Fibroblast of lung (primary cell): Measurements from ENCODE around the gene MAP1LC3B. TPM values are rescaled to one million over a fixed set of nuclear protein-coding genes. Genes with fewer than 3 reads are reported as not detected.

Source experiments
- DNase-seq, 2 donors: peaks; one replicate each; pipeline versions ENCODE4 v3.0.0 to v3.0.0-alpha.2; 2010; ENCODE audit warnings: low read depth in 2 of 2
- H2AFZ ChIP-seq: 2 replicates; pipeline ENCODE4 v1.5.1; 2012; ENCODE audit warnings: low read length, control low read depth, inconsistent platforms
- H3K27ac ChIP-seq: 2 replicates; pipeline ENCODE4 v1.5.1; 2011; ENCODE audit warnings: low read length, control low read depth; ENCODE audit not compliant: insufficient read depth
- H3K27me3 ChIP-seq: 2 replicates; pipeline ENCODE4 v1.5.1; 2011; ENCODE audit warnings: mild to moderate bottlenecking, low read length; ENCODE audit not compliant: control insufficient read depth, insufficient read depth
- H3K36me3 ChIP-seq: 2 replicates; pipeline ENCODE4 v1.5.1; 2011; ENCODE audit warnings: low read length; ENCODE audit not compliant: control insufficient read depth, insufficient read depth
- H3K4me1 ChIP-seq: 2 replicates; pipeline ENCODE4 v1.5.1; 2011; ENCODE audit warnings: low read length; ENCODE audit not compliant: control insufficient read depth, insufficient read depth; ENCODE audit errors: extremely low read depth
- H3K4me2 ChIP-seq: 2 replicates; pipeline ENCODE4 v1.5.1; 2011; ENCODE audit warnings: low read length, control low read depth; ENCODE audit not compliant: insufficient read depth; ENCODE audit errors: extremely low read depth
- H3K4me3 ChIP-seq, 4 experiments: fragments of 200-600 bp in 1 of 4; sonication (generic) in 1 of 4; replicated peaks in 1 of 4; 2 replicates each; pipeline ENCODE4 v1.5.1; 2011 to 2016; ENCODE audit warnings: low read length in 4 of 4, low read depth in 3 of 4, mild to moderate bottlenecking in 3 of 4, control low read depth in 2 of 4, inconsistent platforms in 1 of 4, mixed read lengths in 1 of 4; ENCODE audit not compliant: insufficient read depth in 1 of 4; ENCODE audit errors: control extremely low read depth in 1 of 4
- H3K79me2 ChIP-seq: 2 replicates; pipeline ENCODE4 v1.5.1; 2012; ENCODE audit warnings: mild to moderate bottlenecking, low read length, inconsistent platforms; ENCODE audit not compliant: control insufficient read depth, insufficient read depth
- H3K9ac ChIP-seq: 2 replicates; pipeline ENCODE4 v1.5.1; 2011; ENCODE audit warnings: mild to moderate bottlenecking, low read length, control low read depth; ENCODE audit not compliant: insufficient read depth
- H3K9me3 ChIP-seq: 2 replicates; pipeline ENCODE4 v1.5.1; 2012; ENCODE audit warnings: low read depth, low read length; ENCODE audit not compliant: control insufficient read depth, insufficient read depth
- H4K20me1 ChIP-seq: 2 replicates; pipeline ENCODE4 v1.5.1; 2011; ENCODE audit warnings: low read length; ENCODE audit not compliant: control insufficient read depth, insufficient read depth; ENCODE audit errors: extremely low read depth
- EZH2 ChIP-seq: IDR thresholded peaks from 2 replicates; pipeline ENCODE4 v1.5.1; 2012; ENCODE audit warnings: low read length, control low read depth, mild to moderate bottlenecking; ENCODE audit errors: missing control alignments
- polyA plus RNA-seq, 2 donors: library from polyadenylated mRNA; depleted of rRNA in 1 of 2; stranded (reverse) in 1 of 2; unstranded in 1 of 2; fragments of >200 nt; gene quantifications; 2 replicates each; pipeline ENCODE4 v1.2.1, GENCODE V29; 2011 to 2012; ENCODE audit warnings: missing spikeins in 1 of 2
- total RNA-seq: library from RNA; depleted of rRNA; stranded (reverse); fragments of >200 nt; gene quantifications from 2 replicates; pipeline ENCODE4 v1.2.1, GENCODE V29; 2014
- TF ChIP-seq, protein P1 (sequence below), 2 donors: IDR thresholded peaks in 1 of 2; conservative IDR thresholded peaks in 1 of 2; 1 replicate in 1 of 2; 2 replicates in 1 of 2; pipeline ENCODE4 v1.5.1; 2011 to 2012; ENCODE audit warnings: low read length in 2 of 2, control low read depth in 1 of 2, inconsistent platforms in 1 of 2, low read depth in 1 of 2, mild to moderate bottlenecking in 1 of 2

MAP1LC3B gene
- total and polyA plus RNA-seq, 2 donors (not counting 1 experiment from before 2014, with no cell fraction given), result 41.1 to 67.6 TPM

DNA sequence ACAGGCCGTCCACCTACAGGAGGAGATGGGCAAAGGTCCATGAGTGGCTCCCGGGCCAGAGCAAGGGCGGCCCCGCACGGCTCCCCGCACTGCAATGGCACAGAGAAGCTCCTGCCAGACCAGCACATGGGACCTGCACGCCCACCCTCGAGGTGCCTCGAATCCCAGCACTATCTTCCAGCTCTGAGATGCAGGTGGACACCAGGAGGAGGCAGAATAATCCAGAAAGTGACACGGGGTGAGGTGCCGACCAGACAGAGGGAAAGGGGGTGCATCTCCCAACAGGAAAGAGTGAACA lies 48.4 kb upstream of the MAP1LC3B start:
- peaks cover 32% of the 10 kb centered on the region for H3K36me3 ChIP-seq
- no peaks in the 10 kb centered on the region for H3K4me1 ChIP-seq

DNA sequence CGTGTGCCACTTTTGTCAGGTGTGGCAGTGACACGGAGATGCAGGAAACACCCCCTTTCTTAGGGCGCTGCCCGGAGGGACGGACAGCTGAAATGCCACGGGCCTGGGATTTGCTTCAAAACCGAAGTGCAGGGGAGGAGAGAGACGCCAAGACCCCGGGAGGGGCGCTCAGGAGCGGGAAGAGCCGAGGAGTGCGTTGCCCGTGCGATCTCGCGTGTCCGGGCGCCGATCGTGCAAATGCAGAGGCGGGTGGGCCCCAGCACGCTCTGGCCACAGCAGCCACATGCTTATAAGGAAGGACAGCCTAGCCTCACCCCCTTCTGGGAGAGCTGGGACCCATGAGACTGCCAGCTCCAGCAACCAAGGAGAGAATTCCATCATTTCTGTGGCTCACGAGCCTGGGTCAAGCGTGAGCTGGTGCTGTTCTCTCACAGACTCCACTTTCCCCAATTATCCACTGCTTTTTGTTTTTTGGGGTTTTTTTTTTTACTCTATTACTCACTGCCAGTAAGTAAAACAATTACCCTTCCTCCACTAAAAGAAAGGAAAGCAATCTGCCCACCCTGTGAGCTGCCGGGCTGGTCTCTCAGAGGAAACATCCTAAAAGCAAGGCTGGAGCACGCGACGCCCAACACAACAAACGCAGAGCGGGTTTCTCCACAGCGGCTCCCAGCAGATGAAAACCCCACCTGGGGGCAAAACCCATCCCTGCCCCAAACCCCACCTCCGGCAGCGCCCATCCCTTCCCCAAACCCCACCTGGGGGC lies 47.8 kb upstream of the MAP1LC3B start:
- Histone ChIP-seq H3K9me3 (no peaks in the 10 kb centered on the region), H3K4me2 (no peak overlapping the region), H3K27me3 (no peaks in the 10 kb centered on the region), H3K4me1 (no peaks in the 10 kb centered on the region), H4K20me1 (peaks cover 3% of the 10 kb centered on the region), H3K27ac (no peak overlapping the region), H3K9ac (no peak overlapping the region), H3K36me3 (peaks cover 28% of the 10 kb centered on the region), H3K4me3 (no peak overlapping the region), H3K79me2 (no peaks in the 10 kb centered on the region), H2AFZ (no peak overlapping the region)
- TF ChIP-seq, protein P1, sequence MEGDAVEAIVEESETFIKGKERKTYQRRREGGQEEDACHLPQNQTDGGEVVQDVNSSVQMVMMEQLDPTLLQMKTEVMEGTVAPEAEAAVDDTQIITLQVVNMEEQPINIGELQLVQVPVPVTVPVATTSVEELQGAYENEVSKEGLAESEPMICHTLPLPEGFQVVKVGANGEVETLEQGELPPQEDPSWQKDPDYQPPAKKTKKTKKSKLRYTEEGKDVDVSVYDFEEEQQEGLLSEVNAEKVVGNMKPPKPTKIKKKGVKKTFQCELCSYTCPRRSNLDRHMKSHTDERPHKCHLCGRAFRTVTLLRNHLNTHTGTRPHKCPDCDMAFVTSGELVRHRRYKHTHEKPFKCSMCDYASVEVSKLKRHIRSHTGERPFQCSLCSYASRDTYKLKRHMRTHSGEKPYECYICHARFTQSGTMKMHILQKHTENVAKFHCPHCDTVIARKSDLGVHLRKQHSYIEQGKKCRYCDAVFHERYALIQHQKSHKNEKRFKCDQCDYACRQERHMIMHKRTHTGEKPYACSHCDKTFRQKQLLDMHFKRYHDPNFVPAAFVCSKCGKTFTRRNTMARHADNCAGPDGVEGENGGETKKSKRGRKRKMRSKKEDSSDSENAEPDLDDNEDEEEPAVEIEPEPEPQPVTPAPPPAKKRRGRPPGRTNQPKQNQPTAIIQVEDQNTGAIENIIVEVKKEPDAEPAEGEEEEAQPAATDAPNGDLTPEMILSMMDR (conservative IDR thresholded peaks at IDR 0.05 in 1 of 2, IDR thresholded peaks at IDR 0.05 in 1 of 2; ENCODE audit: low read depth in 1 of 2, low read length in 2 of 2), result no peak
- no peak for TF ChIP-seq EZH2
- DNase-seq, result no peak

More for the DNA sequence above, 48.4 kb upstream of the MAP1LC3B start:
- Histone ChIP-seq H3K9me3 (no peaks in the 10 kb centered on the region), H3K4me3 (no peak overlapping the region), H3K27me3 (no peaks in the 10 kb centered on the region), H3K27ac (no peak overlapping the region), H3K9ac (no peak overlapping the region), H2AFZ (no peak overlapping the region), H4K20me1 (peaks cover 3% of the 10 kb centered on the region), H3K4me2 (no peak overlapping the region), H3K79me2 (no peaks in the 10 kb centered on the region)
- TF ChIP-seq EZH2, result no peak
- TF ChIP-seq, protein P1 (conservative IDR thresholded peaks at IDR 0.05 in 1 of 2, IDR thresholded peaks at IDR 0.05 in 1 of 2; ENCODE audit: low read depth in 1 of 2, low read length in 2 of 2), result no peak
- no peak for DNase-seq

DNA sequence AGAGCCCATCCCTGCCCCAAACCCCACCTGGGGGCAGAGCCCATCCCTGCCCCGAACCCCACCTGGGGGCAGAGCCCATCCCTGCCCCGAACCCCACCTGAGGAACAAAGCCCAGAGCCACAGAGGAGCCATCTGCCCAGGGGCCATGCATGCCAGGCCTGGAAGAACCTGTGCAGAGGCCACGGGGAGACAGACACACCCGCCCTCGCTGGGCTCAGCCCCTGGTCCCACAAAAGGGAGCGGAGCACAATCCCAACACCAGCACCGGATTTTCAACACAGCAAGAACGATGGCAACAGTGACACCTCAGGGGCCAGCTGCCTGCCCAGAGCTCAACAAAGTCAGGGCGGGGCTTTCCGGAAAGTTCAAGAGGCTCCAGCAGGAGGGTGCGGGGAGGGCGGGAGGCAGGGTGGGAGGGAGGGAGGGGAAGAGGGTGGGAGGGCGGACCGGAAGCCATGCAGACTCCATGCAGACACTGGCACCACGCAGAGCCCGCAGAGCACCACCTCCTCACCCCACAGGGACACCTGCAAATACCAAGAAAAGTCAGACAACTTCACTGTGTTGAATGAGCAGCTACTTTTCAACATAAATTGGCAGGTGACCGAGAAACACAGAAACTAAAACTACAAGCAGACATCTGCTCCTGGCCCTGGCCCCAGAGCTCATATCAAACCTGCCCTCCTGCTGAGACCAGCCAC lies 47.1 kb upstream of the MAP1LC3B start:
- Histone ChIP-seq H3K79me2 (no peaks in the 10 kb centered on the region), H3K4me1 (no peaks in the 10 kb centered on the region), H4K20me1 (peaks cover 3% of the 10 kb centered on the region), H2AFZ (no peak overlapping the region), H3K27ac (no peak overlapping the region), H3K4me3 (no peak overlapping the region), H3K27me3 (no peaks in the 10 kb centered on the region), H3K4me2 (no peak overlapping the region), H3K9me3 (no peaks in the 10 kb centered on the region), H3K9ac (no peak overlapping the region), H3K36me3 (peaks cover 27% of the 10 kb centered on the region)
- peak in 1 of 2 donors; percentile 13 for DNase-seq
- TF ChIP-seq, protein P1 (conservative IDR thresholded peaks at IDR 0.05 in 1 of 2, IDR thresholded peaks at IDR 0.05 in 1 of 2; ENCODE audit: low read depth in 1 of 2, low read length in 2 of 2), result no peak
- no peak for TF ChIP-seq EZH2
